ENCODE data around the gene GPR78. TPM values are rescaled to one million over a fixed set of nuclear protein-coding genes. Genes with fewer than 3 reads are reported as not detected.

The GPR78 gene
- total and polyA plus RNA-seq, 2 of the 13 experiments (the other 11 are each of a cell fraction or from before 2014, with no cell fraction given) = 0.01 to 0.07 TPM

- Histone ChIP-seq H3K4me1 (ENCODE audit: insufficient read depth, low read length) (peaks cover 23% of the 10 kb centered on the region), H4K20me1 (ENCODE audit: insufficient read depth, low read length) (peaks cover 5% of the 10 kb centered on the region; the same call in 1 of the 2 replicates), H3K9ac (ENCODE audit: insufficient read depth, low read depth, low read length) (no peak overlapping the region), H3K27ac (ENCODE audit: extremely low read length, insufficient read depth, low read length) (no peak overlapping the region), H3K4me2 (ENCODE audit: low read depth, low read length) (no peak overlapping the region), H3K4me3 (replicated peaks in 1 of 3; ENCODE audit: insufficient read depth in 1 of 3, low read depth in 2 of 3, low read length in 3 of 3) (no peak overlapping the region), H3K9me3 (ENCODE audit: low read length) (no peaks in the 10 kb centered on the region), H2AFZ (ENCODE audit: low read length) (no peak overlapping the region), H3K79me2 (ENCODE audit: insufficient read depth, low read length) (no peaks in the 10 kb centered on the region), H3K36me3 (replicated peaks in 1 of 2; ENCODE audit: control insufficient read depth in 1 of 2, insufficient read depth in 2 of 2, low read length in 2 of 2) (no peaks in the 10 kb centered on the region), H3K27me3 (ENCODE audit: control insufficient read depth in 1 of 2, insufficient read depth in 2 of 2, low read length in 2 of 2) (peaks cover 12 to 46% of the 10 kb centered on the region in 2 experiments)
- ATAC-seq = no peak
- ChIA-PET POLR2A (no interaction called here), CTCF (ENCODE audit: low intra/inter-chr PET ratio, low total read pairs) (interaction anchor here (2.8 kb wide), 1 partner anchor 127 kb away, joined by 19 read pairs; no protein-coding TSS in a partner anchor)
- FAIRE-seq = no peak
- no TSS peak for BruUV-seq (replicated peaks)
- no peak for DNase-seq (ENCODE audit: low spot score)
- WGBS (ENCODE audit: low lambda C conversion rate) = 20% methylated on average over 4 of the region's 16 CpGs
- no peak for TF ChIP-seq ZEB1 (IDR thresholded peaks at IDR 0.05; ENCODE audit: insufficient replicate concordance, low read depth)
- peak; percentile 35; the same call in 1 of the 2 replicates for TF ChIP-seq HNF4A (CRISPR knock-in tag; IDR thresholded peaks at IDR 0.05)
- peak; percentile 72 for TF ChIP-seq ATF7 (IDR thresholded peaks at IDR 0.05)
- TF ChIP-seq ATF7 (CRISPR knock-in tag; IDR thresholded peaks at IDR 0.05) = no peak
- no peak for TF ChIP-seq MIER3 (CRISPR knock-in tag; IDR thresholded peaks at IDR 0.05; ENCODE audit: borderline replicate concordance)
- TF ChIP-seq MNT (IDR thresholded peaks at IDR 0.05) = peak; percentile 75
- in situ Hi-C loops (cut with HindIII; ENCODE audit: extremely low pct_ligation_motif_present, low pct_unique_long_range_greater_than_20kb) (no loop called here), intact Hi-C loops (cut with micrococcal nuclease; ENCODE audit: unreplicated experiment) (no loop called here)
These were observed 15.3 kb downstream of the GPR78 start for GRCh38 chr4:8595237-8596087.

- ChIA-PET POLR2A (no interaction called here), CTCF (ENCODE audit: low intra/inter-chr PET ratio, low total read pairs) (no interaction called here)
- 12% methylated on average over 3 of the region's 9 CpGs for WGBS (ENCODE audit: low lambda C conversion rate)
- ATAC-seq (no peak), FAIRE-seq (no peak), DNase-seq (ENCODE audit: low spot score) (no peak)
- H3K27me3 ChIP-seq (ENCODE audit: control insufficient read depth in 1 of 2, insufficient read depth in 2 of 2, low read length in 2 of 2) = peaks cover 7 to 40% of the 10 kb centered on the region in 2 experiments
- no peak overlapping the region for H3K4me3 ChIP-seq (replicated peaks in 1 of 3; ENCODE audit: insufficient read depth in 1 of 3, low read depth in 2 of 3, low read length in 3 of 3)
- no peaks in the 10 kb centered on the region for H3K9me3 ChIP-seq (ENCODE audit: low read length)
- H2AFZ ChIP-seq (ENCODE audit: low read length) = no peak overlapping the region
- H4K20me1 ChIP-seq (ENCODE audit: insufficient read depth, low read length) = peaks cover 5% of the 10 kb centered on the region; the same call in 1 of the 2 replicates
- no peak overlapping the region for H3K9ac ChIP-seq (ENCODE audit: insufficient read depth, low read depth, low read length)
- peaks cover 23% of the 10 kb centered on the region for H3K4me1 ChIP-seq (ENCODE audit: insufficient read depth, low read length)
- intact Hi-C loops (cut with micrococcal nuclease; ENCODE audit: unreplicated experiment) (no loop called here), in situ Hi-C loops (cut with HindIII; ENCODE audit: extremely low pct_ligation_motif_present, low pct_unique_long_range_greater_than_20kb) (no loop called here)
- BruUV-seq (replicated peaks) = no TSS peak
- H3K4me2 ChIP-seq (ENCODE audit: low read depth, low read length) = no peak overlapping the region
- no peaks in the 10 kb centered on the region for H3K79me2 ChIP-seq (ENCODE audit: insufficient read depth, low read length)
- no peaks in the 10 kb centered on the region for H3K36me3 ChIP-seq (replicated peaks in 1 of 2; ENCODE audit: control insufficient read depth in 1 of 2, insufficient read depth in 2 of 2, low read length in 2 of 2)
- H3K27ac ChIP-seq (ENCODE audit: extremely low read length, insufficient read depth, low read length) = no peak overlapping the region
- no peak for TF ChIP-seq CTCF (CRISPR knock-in tag; IDR thresholded peaks at IDR 0.05)
- TF ChIP-seq ZNF260 (CRISPR knock-in tag; IDR thresholded peaks at IDR 0.05; ENCODE audit: borderline replicate concordance, low read depth) = no peak
- TF ChIP-seq SNAPC2 (CRISPR knock-in tag; IDR thresholded peaks at IDR 0.05) = no peak
- TF ChIP-seq ZNF333 (CRISPR knock-in tag; IDR thresholded peaks at IDR 0.05; ENCODE audit: borderline replicate concordance) = no peak
- TF ChIP-seq TOPORS (CRISPR knock-in tag; IDR thresholded peaks at IDR 0.05) = no peak
- no peak for TF ChIP-seq SATB2 (CRISPR knock-in tag; IDR thresholded peaks at IDR 0.05)
- no peak for TF ChIP-seq NRL (CRISPR knock-in tag; IDR thresholded peaks at IDR 0.05; ENCODE audit: borderline replicate concordance)
- TF ChIP-seq ATF3 (CRISPR knock-in tag; IDR thresholded peaks at IDR 0.05) = no peak
- TF ChIP-seq POGZ (CRISPR knock-in tag; IDR thresholded peaks at IDR 0.05) = no peak
These were observed 16.7 kb downstream of the GPR78 start for GRCh38 chr4:8596891-8597290.
